Measurements from ENCODE around the gene PDAP1.

- TF ChIP-seq, protein P1, sequence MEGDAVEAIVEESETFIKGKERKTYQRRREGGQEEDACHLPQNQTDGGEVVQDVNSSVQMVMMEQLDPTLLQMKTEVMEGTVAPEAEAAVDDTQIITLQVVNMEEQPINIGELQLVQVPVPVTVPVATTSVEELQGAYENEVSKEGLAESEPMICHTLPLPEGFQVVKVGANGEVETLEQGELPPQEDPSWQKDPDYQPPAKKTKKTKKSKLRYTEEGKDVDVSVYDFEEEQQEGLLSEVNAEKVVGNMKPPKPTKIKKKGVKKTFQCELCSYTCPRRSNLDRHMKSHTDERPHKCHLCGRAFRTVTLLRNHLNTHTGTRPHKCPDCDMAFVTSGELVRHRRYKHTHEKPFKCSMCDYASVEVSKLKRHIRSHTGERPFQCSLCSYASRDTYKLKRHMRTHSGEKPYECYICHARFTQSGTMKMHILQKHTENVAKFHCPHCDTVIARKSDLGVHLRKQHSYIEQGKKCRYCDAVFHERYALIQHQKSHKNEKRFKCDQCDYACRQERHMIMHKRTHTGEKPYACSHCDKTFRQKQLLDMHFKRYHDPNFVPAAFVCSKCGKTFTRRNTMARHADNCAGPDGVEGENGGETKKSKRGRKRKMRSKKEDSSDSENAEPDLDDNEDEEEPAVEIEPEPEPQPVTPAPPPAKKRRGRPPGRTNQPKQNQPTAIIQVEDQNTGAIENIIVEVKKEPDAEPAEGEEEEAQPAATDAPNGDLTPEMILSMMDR (conservative IDR thresholded peaks at IDR 0.05), result no peak
- no peak for TF ChIP-seq ZFX (IDR thresholded peaks at IDR 0.05)
Measured at GRCh38 chr7:99372275-99373090, 35.9 kb downstream of the PDAP1 start.
